H1 (cell line): ENCODE measurements around the gene PPIL6. TPM values are rescaled to one million over a fixed set of nuclear protein-coding genes. Genes with fewer than 3 reads are reported as not detected.

Source experiments
- CTCF ChIA-PET: fragments of 300-600 bp; sonication (Branson Sonifier 250); formaldehyde crosslinking; loops from one replicate; lab custom pipeline; 2021; ENCODE audit not compliant: partially characterized antibody; lab: Charles Lee
- POLR2A ChIA-PET: fragments of 300-600 bp; sonication (Branson Sonifier 250); formaldehyde crosslinking; loops from one replicate; lab custom pipeline; 2021; ENCODE audit warnings: inconsistent platforms; ENCODE audit not compliant: partially characterized antibody; lab: Charles Lee
- DNase-seq, 2 experiments: peaks; one replicate each; pipeline versions ENCODE4 v3.0.0 to v3.0.0-alpha.2; 2010 to 2022; ENCODE audit warnings: low spot score in 2 of 2, low read depth in 1 of 2, mixed read lengths in 1 of 2
- FAIRE-seq: peaks from 2 replicates; lab custom pipeline; 2011; peaks lifted over from hg19 to GRCh38; lab: Jason Lieb, UNC
- H2AFZ ChIP-seq: 2 replicates; pipeline ENCODE4 v1.8.1; 2012; ENCODE audit warnings: low read length, inconsistent platforms
- H2AK5ac ChIP-seq: 2 replicates; pipeline ENCODE4 v1.6.1; 2013; ENCODE audit warnings: low read depth, low read length
- H2BK120ac ChIP-seq: replicated peaks from 2 replicates; pipeline ENCODE3; 2013; ENCODE audit warnings: low read depth, low read length, inconsistent platforms
- H2BK12ac ChIP-seq: 2 replicates; pipeline ENCODE4 v1.6.1; 2013; ENCODE audit warnings: low read depth, low read length
- H2BK15ac ChIP-seq: 2 replicates; pipeline ENCODE4 v1.6.1; 2013; ENCODE audit warnings: low read length
- H2BK20ac ChIP-seq: 2 replicates; pipeline ENCODE4 v1.6.1; 2013; ENCODE audit warnings: low read length
- H2BK5ac ChIP-seq: 2 replicates; pipeline ENCODE4 v1.6.1; 2013; ENCODE audit warnings: low read depth, low read length
- H3K14ac ChIP-seq: 2 replicates; pipeline ENCODE4 v1.6.1; 2013; ENCODE audit warnings: inconsistent platforms; ENCODE audit not compliant: insufficient read length
- H3K18ac ChIP-seq: 2 replicates; pipeline ENCODE4 v1.6.1; 2013; ENCODE audit warnings: low read length; ENCODE audit errors: extremely low read depth
- H3K23ac ChIP-seq: 2 replicates; pipeline ENCODE4 v1.6.1; 2013; ENCODE audit warnings: inconsistent platforms; ENCODE audit not compliant: insufficient read length
- H3K23me2 ChIP-seq: 2 replicates; pipeline ENCODE4 v1.6.1; 2013; ENCODE audit warnings: low read depth, low read length
- H3K27ac ChIP-seq: 2 replicates; pipeline ENCODE4 v1.6.1; 2011; ENCODE audit warnings: low read depth, low read length, inconsistent platforms
- H3K27me3 ChIP-seq, 4 experiments: replicated peaks in 1 of 4; 1 replicate in 1 of 4; 2 replicates in 3 of 4; pipeline versions ENCODE4 v1.6.1 to v1.8.1; 2011 to 2013; ENCODE audit warnings: low read length in 3 of 4, mild to moderate bottlenecking in 3 of 4, inconsistent platforms in 2 of 4, mixed read lengths in 2 of 4, moderate library complexity in 1 of 4; ENCODE audit not compliant: control insufficient read depth in 3 of 4, insufficient read depth in 3 of 4; ENCODE audit errors: extremely low read depth in 1 of 4
- H3K36me3 ChIP-seq, 4 experiments: 2 replicates each; pipeline versions ENCODE4 v1.6.1 to v1.8.1; 2011 to 2013; ENCODE audit warnings: mild to moderate bottlenecking in 4 of 4, low read length in 3 of 4, moderate library complexity in 2 of 4, control low read depth in 1 of 4, inconsistent platforms in 1 of 4; ENCODE audit not compliant: insufficient read depth in 4 of 4, control insufficient read depth in 2 of 4
- H3K4ac ChIP-seq: replicated peaks from 2 replicates; pipeline ENCODE3; 2013; ENCODE audit warnings: low read length, low read depth, mixed read lengths, inconsistent platforms; ENCODE audit not compliant: insufficient read length
- H3K4me1 ChIP-seq, 4 experiments: replicated peaks in 1 of 4; 1 replicate in 1 of 4; 2 replicates in 3 of 4; pipeline versions ENCODE4 v1.6.1 to v1.8.1; 2011 to 2013; ENCODE audit warnings: low read length in 3 of 4, inconsistent platforms in 2 of 4, mixed read lengths in 1 of 4; ENCODE audit not compliant: insufficient read depth in 4 of 4, control insufficient read depth in 3 of 4
- H3K4me2 ChIP-seq, 2 experiments: 2 replicates each; pipeline versions ENCODE4 v1.6.1 to v1.8.1; 2011 to 2013; ENCODE audit warnings: low read depth in 2 of 2, low read length in 2 of 2, control low read depth in 1 of 2, inconsistent platforms in 1 of 2, mild to moderate bottlenecking in 1 of 2; ENCODE audit not compliant: insufficient read depth in 1 of 2
- H3K4me3 ChIP-seq, 4 experiments: fragments of 200-600, 300-600 bp in 1 of 4; sonication (generic), shearing (Covaris generic), sonication (Bioruptor Twin) in 1 of 4; 2 replicates each; pipeline versions ENCODE4 v1.5.1 to v1.8.1; 2011 to 2016; ENCODE audit warnings: low read length in 4 of 4, low read depth in 3 of 4, control low read depth in 2 of 4, inconsistent platforms in 2 of 4, mild to moderate bottlenecking in 2 of 4, mixed read lengths in 1 of 4, moderate library complexity in 1 of 4; ENCODE audit not compliant: insufficient read depth in 2 of 4; ENCODE audit errors: extremely low read depth in 1 of 4
- H3K56ac ChIP-seq: replicated peaks from 2 replicates; pipeline ENCODE3; 2013; ENCODE audit warnings: low read depth, mild to moderate bottlenecking, mixed read lengths, low read length, inconsistent platforms; ENCODE audit not compliant: insufficient read length
- H3K79me1 ChIP-seq: 2 replicates; pipeline ENCODE4 v1.6.1; 2013; ENCODE audit warnings: low read depth, low read length, control low read depth
- H3K79me2 ChIP-seq, 2 experiments: 2 replicates each; pipeline versions ENCODE4 v1.6.1 to v1.8.1; 2012 to 2013; ENCODE audit warnings: low read length in 2 of 2, mild to moderate bottlenecking in 2 of 2, inconsistent platforms in 1 of 2; ENCODE audit not compliant: insufficient read depth in 2 of 2, control insufficient read depth in 1 of 2
- H3K9ac ChIP-seq, 4 experiments: replicated peaks in 1 of 4; 1 replicate in 1 of 4; 2 replicates in 3 of 4; pipeline versions ENCODE4 v1.6.1 to v1.8.1; 2011 to 2013; ENCODE audit warnings: low read depth in 3 of 4, low read length in 3 of 4, control low read depth in 2 of 4, mild to moderate bottlenecking in 2 of 4, moderate library complexity in 2 of 4, inconsistent platforms in 1 of 4; ENCODE audit errors: extremely low read depth in 1 of 4
- H3K9me3 ChIP-seq, 2 experiments: 2 replicates each; pipeline versions ENCODE4 v1.6.1 to v1.8.1; 2012 to 2013; ENCODE audit warnings: mild to moderate bottlenecking in 2 of 2, moderate library complexity in 2 of 2, control low read depth in 1 of 2, inconsistent platforms in 1 of 2, low read depth in 1 of 2, low read length in 1 of 2, mixed read lengths in 1 of 2; ENCODE audit not compliant: insufficient read depth in 2 of 2
- H4K20me1 ChIP-seq, 2 experiments: replicated peaks in 1 of 2; 2 replicates each; pipeline versions ENCODE3 to v1.8.1; 2011 to 2013; ENCODE audit warnings: inconsistent platforms in 2 of 2, low read length in 2 of 2, mild to moderate bottlenecking in 1 of 2; ENCODE audit not compliant: insufficient read depth in 2 of 2, control insufficient read depth in 1 of 2
- H4K5ac ChIP-seq: 2 replicates; pipeline ENCODE4 v1.6.1; 2013; ENCODE audit warnings: low read length, low read depth, mixed read lengths, inconsistent platforms; ENCODE audit not compliant: insufficient read length
- H4K8ac ChIP-seq: 2 replicates; pipeline ENCODE4 v1.8.0; 2013; ENCODE audit warnings: mild to moderate bottlenecking, moderate library complexity, low read length, inconsistent platforms; ENCODE audit not compliant: insufficient read depth; ENCODE audit errors: extremely low read depth
- H4K91ac ChIP-seq: replicated peaks from 2 replicates; pipeline ENCODE3; 2013; ENCODE audit warnings: low read length, mixed read lengths, inconsistent platforms; ENCODE audit not compliant: insufficient read length
- CTBP2 ChIP-seq: IDR thresholded peaks from 2 replicates; pipeline ENCODE4 v1.7.0; 2011; ENCODE audit warnings: borderline replicate concordance, mild to moderate bottlenecking, moderate library complexity, mixed read lengths, low read length; ENCODE audit not compliant: insufficient read depth, insufficient read length
- CTCF ChIP-seq, 3 experiments: IDR thresholded peaks; 1 replicate in 2 of 3; 2 replicates in 1 of 3; pipeline versions ENCODE4 v1.5.1 to v1.6.1; 2011; ENCODE audit warnings: low read length in 3 of 3, mild to moderate bottlenecking in 3 of 3, inconsistent platforms in 2 of 3, low read depth in 1 of 3, moderate library complexity in 1 of 3; ENCODE audit not compliant: insufficient read depth in 1 of 3; ENCODE audit errors: control extremely low read depth in 1 of 3
- E2F6 ChIP-seq: IDR thresholded peaks from 2 replicates; pipeline ENCODE4 v1.6.1; 2012; ENCODE audit warnings: inconsistent platforms
- RNF2 ChIP-seq: fragments of 200-900, 300-1000 bp; sonication (generic); IDR thresholded peaks from 2 replicates; pipeline ENCODE4 v1.7.1; 2016; ENCODE audit warnings: borderline replicate concordance, low read depth, mild to moderate bottlenecking, antibody characterized with exemption, low read length; ENCODE audit not compliant: poor library complexity, severe bottlenecking; ENCODE audit errors: missing control alignments
- SP1 ChIP-seq: IDR thresholded peaks from 2 replicates; pipeline ENCODE4 v1.6.1; 2011; ENCODE audit warnings: low read depth, low read length
- TAF7 ChIP-seq: optimal IDR thresholded peaks from 2 replicates; pipeline ENCODE3; 2011; ENCODE audit warnings: low read depth, mild to moderate bottlenecking, inconsistent platforms, low read length, moderate library complexity, borderline replicate concordance
- TBP ChIP-seq: IDR thresholded peaks from 2 replicates; pipeline ENCODE4 v1.6.1; 2011; ENCODE audit warnings: low read depth, low read length, improper control_type of control experiment
- YY1 ChIP-seq: IDR thresholded peaks from 2 replicates; pipeline ENCODE4 v1.6.1; 2011; ENCODE audit warnings: low read depth, mild to moderate bottlenecking, low read length
- WGBS, 2 experiments: shearing (Covaris generic) in 1 of 2; methylation state at CpG; one replicate each; pipeline versions ENCODE4 v1.1.6 to v1.1.7; 2013 to 2015; ENCODE audit warnings: low lambda C conversion rate in 2 of 2, mixed read lengths in 2 of 2, inconsistent platforms in 1 of 2, low coverage in 1 of 2, missing lambda C conversion rate in 1 of 2; ENCODE audit not compliant: insufficient replicate concordance in 2 of 2, insufficient coverage in 1 of 2, insufficient read length in 1 of 2; ENCODE audit errors: extremely low coverage in 1 of 2, missing lambda C conversion rate in 1 of 2; 5-methylcytosine and 5-hydroxymethylcytosine counted together
- polyA plus RNA-seq, 7 experiments: library from polyadenylated mRNA; depleted of rRNA in 3 of 7; stranded (reverse) in 5 of 7; unstranded in 2 of 7; fragments of >200 nt in 5 of 7; fragments of 200-250 nt in 2 of 7; gene quantifications; 1 replicate in 5 of 7; 2 replicates in 1 of 7; 4 replicates in 1 of 7; pipeline versions ENCODE4 v1.2.1 to v1.2.3, GENCODE V29; 2011 to 2013; ENCODE audit warnings: missing spikeins in 2 of 7, mixed read lengths in 2 of 7
- total RNA-seq: library from RNA; stranded (reverse); fragmentation: NEBNext Ultra II Directional; extraction: Animal tissue kit (Norgen Biotek cat#: 25700); gene quantifications from 2 replicates; pipeline ENCODE4 v1.2.1, GENCODE V29; 2021

Gene PPIL6
- total and polyA plus RNA-seq, 2 of the 8 experiments (the other 6 are each of a cell fraction or from before 2014, with no cell fraction given): 0.42 to 1.3 TPM

GRCh38 chr6:109362102-109362884 lies 78.1 kb downstream of the PPIL6 start:
- no peak overlapping the region for H2BK15ac ChIP-seq
- FAIRE-seq (no peak), DNase-seq (no peak)
- no peaks in the 10 kb centered on the region for H4K20me1 ChIP-seq
- H3K79me2 ChIP-seq: no peaks in the 10 kb centered on the region
- no peak overlapping the region for H2BK20ac ChIP-seq
- no peak overlapping the region for H4K91ac ChIP-seq
- H3K14ac ChIP-seq: no peak overlapping the region
- 94% methylated on average over 7 of the region's 7 CpGs; no CpG with 5 or more reads in 1 of the 2 experiments for WGBS, 2 experiments
- no peaks in the 10 kb centered on the region for H3K79me1 ChIP-seq
- peaks cover 4 to 47% (median 24%) of the 10 kb centered on the region in 4 experiments; a peak in 7 of 8 replicates for H3K36me3 ChIP-seq
- no peak overlapping the region for H2AFZ ChIP-seq
- no peak overlapping the region for H2BK5ac ChIP-seq
- H3K27ac ChIP-seq: no peak overlapping the region
- H2BK12ac ChIP-seq: no peak overlapping the region
- H3K4me1 ChIP-seq: no peaks in the 10 kb centered on the region
- no peaks in the 10 kb centered on the region for H3K23me2 ChIP-seq
- H2BK120ac ChIP-seq: no peak overlapping the region
- H3K4me2 ChIP-seq: no peak overlapping the region
- H2AK5ac ChIP-seq: no peak overlapping the region
- H3K18ac ChIP-seq: no peak overlapping the region
- ChIA-PET CTCF (interaction anchor here (1.1 to 3.0 kb wide), 5 partner anchors 22 to 216 kb away, joined by 3 to 13 read pairs (median 4); no protein-coding TSS in a partner anchor), POLR2A (interaction anchor here (1.0 to 3.5 kb wide), 3 partner anchors 12 to 20 kb away, joined by 3 to 12 read pairs (median 4); partner anchors contain the start of gene CD164)
- H3K9ac ChIP-seq: no peak overlapping the region
- H3K27me3 ChIP-seq: no peaks in the 10 kb centered on the region
- H3K56ac ChIP-seq: peak overlapping the region; percentile 60
- H3K23ac ChIP-seq: no peak overlapping the region
- H3K4ac ChIP-seq: no peak overlapping the region
- H3K4me3 ChIP-seq: no peak overlapping the region
- 0 out of 4 replicates have a peak, but pooled peaks cover 0 to 4% of the 10 kb centered on the region in 2 experiments for H3K9me3 ChIP-seq
- H4K5ac ChIP-seq: no peak overlapping the region
- H4K8ac ChIP-seq: no peak overlapping the region
- TF ChIP-seq E2F6: no peak
- no peak for TF ChIP-seq SP1
- TF ChIP-seq TAF7: no peak
- no peak for TF ChIP-seq CTCF (IDR thresholded peaks at IDR 0.05; ENCODE audit: control extremely low read depth in 1 of 3, insufficient read depth in 1 of 3, low read depth in 1 of 3, low read length in 3 of 3)
- TF ChIP-seq TBP: no peak
- TF ChIP-seq YY1: no peak
- TF ChIP-seq CTBP2: no peak
- no peak for TF ChIP-seq RNF2
